HG03432 (cell line): ENCODE results near the gene H3-3A.

Experiments used
- ATAC-seq: cut with Tn5 transposase; IDR thresholded peaks from one replicate; pipeline ENCODE4 v1.9.1; 2021; ENCODE audit warnings: mild to moderate bottlenecking, moderate library complexity; ENCODE audit not compliant: unreplicated experiment

H3-3A gene

DNA sequence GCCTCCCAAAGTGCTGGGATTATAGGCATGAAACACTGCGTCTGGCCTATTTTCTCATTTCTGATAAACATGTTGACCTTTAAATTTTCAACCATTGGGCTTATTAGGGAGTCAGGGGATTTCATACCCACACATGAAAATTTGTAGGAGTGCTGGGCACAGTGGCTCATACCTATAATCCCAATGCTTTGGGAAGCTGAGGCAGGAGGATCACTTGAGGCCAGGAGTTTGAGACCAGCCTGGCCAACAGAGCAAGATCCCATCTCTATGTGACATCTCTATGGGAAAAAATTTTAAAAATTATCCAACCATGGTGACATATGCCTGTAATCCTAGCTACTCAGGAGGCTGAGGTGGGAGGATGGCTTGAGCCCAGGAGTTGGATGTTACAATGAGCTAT, 10.5 kb upstream of the H3-3A start:
- ATAC-seq, result no peak

DNA sequence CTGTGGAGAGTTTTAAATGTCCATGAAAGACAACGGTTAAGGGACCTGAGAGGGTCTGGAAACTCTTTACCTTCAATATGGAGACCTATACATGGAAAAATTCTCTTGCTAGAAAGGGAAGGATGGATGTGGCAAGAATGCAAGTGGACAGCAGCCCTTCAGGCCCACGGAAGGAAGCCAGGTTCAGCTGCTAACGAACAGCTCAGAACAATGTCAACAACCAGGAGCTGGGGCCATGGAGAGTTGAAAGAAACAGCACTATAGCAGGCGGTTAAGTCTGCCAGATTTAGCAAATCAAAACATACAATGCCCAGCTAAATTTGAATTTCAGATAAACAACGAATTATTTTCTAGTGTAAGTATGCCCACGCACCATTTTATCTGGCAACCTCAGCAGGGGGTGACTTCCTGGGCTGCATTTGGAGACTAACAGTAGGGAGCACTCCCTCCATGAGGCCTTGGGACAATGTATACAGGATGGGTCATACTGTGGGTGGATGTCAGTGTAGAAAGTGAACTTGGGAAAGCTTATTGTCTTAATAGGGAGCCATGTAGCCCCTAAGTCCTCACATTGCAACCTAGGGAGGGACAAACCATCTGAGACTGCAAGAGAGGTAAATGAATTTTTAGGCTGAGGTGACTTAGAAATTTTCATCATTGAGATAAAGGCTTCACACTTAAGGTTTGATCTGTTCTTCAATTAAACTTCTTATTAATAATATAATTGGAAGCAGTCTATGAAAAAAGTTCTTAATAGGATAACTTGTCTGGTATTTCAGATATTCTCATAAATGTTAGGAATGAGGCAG, 7.8 kb upstream of the H3-3A start:
- no peak for ATAC-seq

DNA sequence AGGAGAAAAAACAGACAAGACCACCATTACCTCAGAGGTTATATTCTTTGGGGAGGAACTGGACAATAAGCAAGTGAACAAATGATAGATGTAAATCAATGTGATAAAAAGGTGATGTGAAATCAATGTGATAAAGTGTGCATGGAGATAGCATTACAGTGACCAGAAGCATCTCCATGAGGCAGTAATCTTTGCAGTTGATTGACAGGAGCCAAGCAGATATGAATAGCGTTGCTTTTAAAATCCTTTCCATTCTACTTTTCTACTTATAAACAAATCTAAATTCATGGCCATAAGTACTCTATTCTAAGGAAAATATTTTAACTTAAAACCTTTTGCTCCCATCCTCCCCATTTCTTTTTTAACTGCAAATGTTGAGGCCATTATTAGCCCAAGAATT, 2.8 kb upstream of the H3-3A start:
- no peak for ATAC-seq

- no peak for ATAC-seq
Observed at GRCh38 chr1:226060427-226060826, 2.1 kb upstream of the H3-3A start.

GRCh38 chr1:226061068-226061840, 1.3 kb upstream of the H3-3A start:
- no peak for ATAC-seq

DNA sequence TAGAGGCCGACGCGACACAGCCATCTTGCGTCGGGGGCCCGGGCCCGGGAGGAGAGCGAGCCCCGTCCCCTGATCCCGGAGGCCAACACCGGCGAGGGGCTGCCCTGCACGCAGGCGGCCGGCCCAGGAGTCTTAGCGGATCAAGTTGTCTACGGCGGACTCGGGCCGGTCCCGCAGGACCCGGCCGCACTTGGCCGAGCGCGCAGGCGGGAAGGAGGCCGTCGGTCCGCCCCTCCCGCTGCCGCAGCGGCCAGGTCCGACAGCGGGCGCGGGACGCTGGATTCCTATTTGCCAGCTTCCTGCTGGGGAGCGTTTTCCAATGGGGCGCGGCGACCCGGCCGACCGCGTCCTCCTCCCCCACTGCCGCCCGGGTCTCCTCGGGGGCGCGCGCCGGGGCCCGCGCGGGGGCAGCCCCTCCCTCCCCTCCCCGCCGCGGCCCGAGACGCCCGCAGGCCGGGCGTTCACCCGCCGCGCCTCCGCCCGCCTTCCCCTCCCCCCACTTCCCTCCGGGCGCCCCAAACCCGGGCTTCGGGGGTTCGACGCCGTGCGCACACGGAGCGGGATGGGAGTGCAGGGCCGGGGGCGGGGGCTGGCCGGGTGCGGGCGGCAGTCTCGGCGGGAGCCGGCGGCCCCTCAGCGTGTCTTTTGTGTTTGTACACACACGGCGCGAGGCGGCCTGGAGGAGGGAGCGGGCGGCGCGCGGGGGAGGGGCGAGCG, 517 bp upstream of the H3-3A start:
- peak; percentile 48 for ATAC-seq

DNA sequence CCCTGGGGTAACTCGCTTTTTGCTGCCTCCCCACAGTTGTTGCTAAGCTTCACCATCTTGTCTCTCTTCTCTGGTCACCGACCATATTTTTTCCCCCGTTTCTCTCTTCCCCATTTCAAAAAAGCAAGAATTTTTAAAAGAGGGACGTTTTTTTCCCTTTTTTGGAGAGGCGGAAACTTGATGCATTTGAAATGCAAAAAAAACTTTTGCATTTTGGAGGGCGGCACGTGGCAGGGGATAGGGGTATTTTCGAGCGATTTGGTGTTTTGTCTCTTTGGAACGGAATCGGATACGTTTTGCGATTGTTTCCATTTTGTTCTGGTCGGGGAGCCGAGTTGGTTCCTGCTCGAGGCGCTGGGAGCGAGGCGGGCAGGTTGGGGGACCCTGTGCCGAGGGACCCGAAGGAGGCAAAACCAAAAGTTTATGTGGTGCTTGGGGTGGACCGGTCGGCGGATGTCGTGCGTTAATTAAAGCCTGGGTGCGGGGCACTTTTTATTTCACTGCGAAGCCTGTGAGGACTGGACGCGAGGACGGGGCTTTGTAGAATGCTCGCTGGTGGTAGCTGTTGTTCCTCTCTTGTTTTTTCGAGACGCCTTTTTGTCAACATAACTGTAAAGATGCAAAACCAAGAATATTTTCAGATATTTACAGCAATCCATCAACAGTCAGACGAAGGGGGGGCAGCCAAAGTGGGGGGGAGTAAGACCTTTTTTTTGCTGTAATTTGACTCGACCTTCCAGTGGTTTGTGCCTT, 884 bp downstream of the H3-3A start:
- peak; percentile 2 for ATAC-seq

- no peak for ATAC-seq
Observed at GRCh38 chr1:226063977-226064815, 1.7 kb downstream of the H3-3A start.

- ATAC-seq, result no peak
Observed at GRCh38 chr1:226064816-226065248, 2.3 kb downstream of the H3-3A start.

DNA sequence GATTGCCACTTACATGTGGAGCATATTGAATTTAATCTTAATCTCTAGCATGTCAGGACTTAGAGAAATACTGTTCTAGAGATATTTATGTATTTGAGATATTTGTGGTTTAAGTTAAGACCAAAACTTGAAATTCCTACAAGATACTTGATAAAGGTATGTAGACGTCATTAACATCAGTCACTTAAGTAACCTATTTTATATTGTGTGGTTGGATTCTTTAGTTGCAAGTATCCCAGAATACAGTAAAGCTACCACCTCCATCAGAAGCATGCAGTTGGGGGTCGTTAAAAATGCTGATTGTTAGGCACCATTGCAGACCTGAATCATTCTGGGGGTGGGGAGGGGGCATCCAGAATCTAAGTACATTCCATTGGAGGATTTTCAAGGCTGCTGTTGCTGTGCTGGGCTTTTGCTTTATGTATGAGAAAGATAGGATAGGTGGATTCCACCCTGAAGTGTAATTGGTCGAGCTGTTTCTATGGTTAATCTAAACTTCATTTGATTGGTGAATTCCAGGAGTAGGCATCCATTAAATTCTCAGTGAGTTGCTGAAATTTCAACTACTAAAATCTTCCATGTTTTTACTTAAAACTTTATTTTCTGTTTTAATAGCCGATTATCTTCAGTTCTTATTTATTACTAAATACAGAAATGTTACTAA, 4.0 kb downstream of the H3-3A start:
- no peak for ATAC-seq

DNA sequence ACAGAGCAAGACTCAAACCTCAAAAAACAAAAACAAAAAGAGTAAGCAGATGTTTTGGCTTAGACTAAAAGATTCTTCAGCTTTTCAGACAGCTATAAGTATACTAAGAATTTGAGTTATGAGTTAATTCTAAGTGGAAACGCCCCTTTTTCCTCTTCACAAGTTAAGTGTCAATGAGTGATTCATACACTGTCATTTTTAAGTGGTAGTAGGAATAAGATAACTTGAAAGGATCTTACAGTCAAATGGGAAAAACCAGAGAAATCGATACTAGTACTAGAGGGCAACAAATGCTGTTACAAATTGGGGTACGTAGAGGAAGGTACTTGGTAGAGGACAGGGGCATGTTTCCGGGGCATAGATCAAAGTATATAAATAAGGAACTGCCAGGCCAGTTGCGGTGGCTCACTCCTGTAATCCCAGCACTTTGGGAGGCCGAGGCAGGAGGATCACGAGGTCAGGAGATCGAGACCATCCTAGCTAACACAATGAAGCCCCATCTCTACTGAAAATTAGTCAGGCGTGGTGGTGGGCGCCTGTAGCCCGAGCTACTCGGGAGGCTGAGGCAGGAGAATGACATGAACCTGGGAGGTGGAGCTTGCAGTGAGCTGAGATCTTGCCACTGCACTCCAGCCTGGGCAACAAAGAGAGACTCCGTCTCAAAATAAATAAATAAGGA, 7.4 kb downstream of the H3-3A start:
- no peak for ATAC-seq

- ATAC-seq, result no peak
Observed at GRCh38 chr1:226072347-226072746, 9.8 kb downstream of the H3-3A start.

DNA sequence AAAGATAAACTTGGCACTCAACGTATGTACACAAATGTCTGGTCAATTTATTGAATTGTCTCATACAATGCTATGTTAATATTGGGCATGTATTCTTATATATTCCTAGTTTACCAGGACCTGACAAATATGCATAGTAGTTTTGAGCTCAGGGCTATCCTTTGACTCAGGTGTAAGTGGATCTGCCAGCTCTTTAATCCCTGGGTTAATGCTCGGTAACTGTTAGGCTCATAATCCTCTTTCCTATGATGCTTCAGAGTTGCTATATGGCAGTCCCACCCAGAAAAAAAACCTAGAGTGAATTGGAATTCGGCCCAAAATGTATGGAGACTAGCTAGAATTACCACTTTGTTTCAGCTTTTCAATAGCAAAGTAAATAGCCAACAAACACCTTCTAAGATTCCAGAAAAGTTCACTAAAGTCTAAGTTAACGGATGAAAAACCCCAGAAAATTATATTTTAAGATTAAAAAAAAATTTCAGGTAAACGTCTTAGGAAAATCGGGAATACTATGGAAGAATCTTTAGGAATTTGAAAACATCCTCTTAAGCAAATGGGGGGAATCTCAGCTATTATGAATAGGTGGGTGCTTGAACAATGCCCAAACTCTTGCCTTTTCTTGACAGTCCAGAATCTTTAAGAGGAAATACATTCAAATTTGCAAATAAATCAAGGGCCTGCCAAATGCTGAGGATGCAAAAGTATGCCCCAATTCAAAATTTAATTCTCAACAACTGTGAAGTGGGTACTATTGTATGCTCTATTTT, 10.9 kb downstream of the H3-3A start:
- ATAC-seq, result no peak

DNA sequence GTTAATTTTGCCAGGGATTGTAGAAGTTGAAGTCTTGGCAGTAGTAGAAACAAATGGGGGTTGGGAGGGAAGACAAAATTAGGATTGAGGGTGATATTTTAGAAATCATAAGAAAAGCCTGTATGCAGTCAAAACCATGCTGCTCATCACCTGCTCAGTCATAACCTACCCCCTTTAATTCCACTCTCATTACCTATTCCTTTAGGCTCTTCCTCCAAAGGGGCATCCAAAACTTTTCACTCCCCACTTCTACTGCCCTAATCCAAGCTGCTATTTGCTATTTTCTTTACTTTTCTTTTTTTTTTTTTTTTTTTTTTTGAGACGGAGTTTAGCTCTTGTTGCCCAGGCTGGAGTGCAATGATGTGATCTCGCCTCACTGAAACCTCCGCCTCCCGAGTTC, 11.5 kb downstream of the H3-3A start:
- no peak for ATAC-seq

DNA sequence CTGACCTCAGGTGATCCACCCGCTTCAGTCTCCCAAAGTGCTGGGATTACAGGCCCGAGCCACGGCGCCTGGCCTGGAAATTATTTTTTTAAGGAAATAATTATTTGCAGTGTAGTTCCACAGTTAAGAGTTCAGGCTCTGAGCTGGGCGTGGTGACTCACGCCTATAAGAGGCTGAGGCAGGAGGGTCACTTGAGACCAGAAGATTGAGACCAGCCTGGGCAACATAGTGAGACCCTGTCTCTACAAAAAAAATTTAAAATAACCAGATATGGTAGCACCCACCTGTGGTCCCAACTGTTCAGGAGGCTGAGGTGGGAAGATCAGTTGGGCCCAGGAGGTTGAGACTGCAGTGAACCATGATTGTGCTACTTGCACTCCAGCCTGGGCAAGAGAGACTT, 13.9 kb downstream of the H3-3A start:
- no peak for ATAC-seq

GRCh38 chr1:226078374-226078773, 15.9 kb downstream of the H3-3A start:
- ATAC-seq, result no peak

DNA sequence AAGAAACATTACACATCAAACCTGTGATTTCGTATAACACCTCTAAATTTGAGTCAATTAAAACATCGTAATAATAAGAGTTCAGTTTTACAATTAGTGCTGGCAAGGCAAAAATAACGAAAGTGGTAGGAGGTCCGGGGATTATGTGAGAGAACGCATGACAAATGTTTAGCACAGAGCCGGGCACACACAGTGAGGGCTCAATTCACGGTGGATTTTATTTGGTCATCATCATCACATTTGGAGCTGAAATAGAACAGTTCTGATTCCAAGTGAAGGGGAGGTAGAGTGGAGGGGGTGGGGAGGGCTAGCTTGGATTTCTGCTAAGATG, 20.0 kb downstream of the H3-3A start:
- ATAC-seq, result no peak

- peak; percentile 40 for ATAC-seq
Observed at GRCh38 chr1:226082959-226083301, 20.4 kb downstream of the H3-3A start.
